G401.6 (cell line): ENCODE data around the gene SLC30A4.

Experiments
- FAIRE-seq: peaks from 2 replicates; lab custom pipeline; 2012; peaks lifted over from hg19 to GRCh38; lab: Jason Lieb, UNC

Gene SLC30A4

DNA sequence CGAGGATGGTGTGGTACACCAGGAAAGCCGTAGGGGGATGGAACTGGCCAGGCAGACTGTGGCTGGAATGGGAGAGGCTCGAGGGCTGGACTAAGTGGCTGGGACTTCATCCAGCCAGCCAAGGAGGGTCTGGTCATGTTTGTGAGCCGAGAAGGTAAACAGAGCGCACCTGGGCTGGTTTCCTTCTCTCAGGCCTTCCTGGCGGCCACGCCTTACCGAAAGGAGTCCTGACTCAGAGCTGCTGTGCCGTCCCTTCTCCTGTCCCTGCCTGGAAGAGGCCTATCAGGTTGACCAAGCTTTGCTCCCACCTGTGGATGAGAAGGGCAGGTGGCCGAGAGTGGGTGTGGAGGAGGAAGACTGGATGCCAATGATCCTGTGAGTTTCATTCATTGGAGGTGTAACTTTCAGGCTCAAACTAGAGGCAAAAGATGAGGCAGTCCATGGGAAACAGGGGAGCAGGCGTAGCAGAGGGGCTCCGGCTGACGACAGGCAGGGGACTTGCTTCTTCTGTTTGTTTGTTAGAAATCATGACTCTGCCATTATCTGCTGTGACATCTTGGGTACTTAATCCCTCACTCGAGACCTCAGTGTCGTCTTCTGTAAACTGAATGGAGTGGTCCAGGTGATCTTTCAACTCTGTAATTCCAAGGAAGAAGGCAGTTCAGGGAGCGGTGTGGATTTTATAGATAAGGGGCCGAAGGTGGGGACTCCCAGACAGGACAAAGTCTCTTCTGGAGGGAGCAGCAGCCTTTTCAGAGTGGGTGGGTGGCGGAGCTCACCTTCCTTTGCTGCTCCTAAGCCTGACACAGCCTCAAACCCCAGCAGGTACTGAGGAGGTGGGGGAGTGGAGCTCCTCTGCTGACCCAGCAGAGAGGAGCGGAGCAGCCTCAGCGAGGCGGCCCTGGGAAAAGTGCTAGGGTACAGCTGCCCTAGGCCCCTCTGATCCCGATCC is 72.4 kb downstream of the SLC30A4 start:
- no peak for FAIRE-seq

DNA sequence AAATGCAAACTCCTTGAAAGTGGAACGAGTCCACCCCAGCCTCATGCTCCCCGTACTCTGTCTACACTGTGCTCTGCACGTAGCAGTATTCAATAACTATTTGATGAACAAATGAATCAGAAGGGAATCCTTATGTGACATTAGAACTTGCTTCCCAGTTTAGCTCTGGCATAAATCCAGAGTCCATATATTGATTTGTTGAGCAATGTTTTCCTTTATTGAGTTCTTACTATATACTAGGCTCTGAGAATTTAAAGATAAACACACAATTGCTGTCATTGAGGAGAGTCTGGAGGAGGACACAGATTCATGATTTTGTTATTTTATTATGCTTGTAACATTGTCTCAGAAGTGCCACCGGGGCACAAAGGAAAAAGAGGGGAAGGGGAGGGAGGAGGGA is 73.2 kb downstream of the SLC30A4 start:
- FAIRE-seq, result no peak

DNA sequence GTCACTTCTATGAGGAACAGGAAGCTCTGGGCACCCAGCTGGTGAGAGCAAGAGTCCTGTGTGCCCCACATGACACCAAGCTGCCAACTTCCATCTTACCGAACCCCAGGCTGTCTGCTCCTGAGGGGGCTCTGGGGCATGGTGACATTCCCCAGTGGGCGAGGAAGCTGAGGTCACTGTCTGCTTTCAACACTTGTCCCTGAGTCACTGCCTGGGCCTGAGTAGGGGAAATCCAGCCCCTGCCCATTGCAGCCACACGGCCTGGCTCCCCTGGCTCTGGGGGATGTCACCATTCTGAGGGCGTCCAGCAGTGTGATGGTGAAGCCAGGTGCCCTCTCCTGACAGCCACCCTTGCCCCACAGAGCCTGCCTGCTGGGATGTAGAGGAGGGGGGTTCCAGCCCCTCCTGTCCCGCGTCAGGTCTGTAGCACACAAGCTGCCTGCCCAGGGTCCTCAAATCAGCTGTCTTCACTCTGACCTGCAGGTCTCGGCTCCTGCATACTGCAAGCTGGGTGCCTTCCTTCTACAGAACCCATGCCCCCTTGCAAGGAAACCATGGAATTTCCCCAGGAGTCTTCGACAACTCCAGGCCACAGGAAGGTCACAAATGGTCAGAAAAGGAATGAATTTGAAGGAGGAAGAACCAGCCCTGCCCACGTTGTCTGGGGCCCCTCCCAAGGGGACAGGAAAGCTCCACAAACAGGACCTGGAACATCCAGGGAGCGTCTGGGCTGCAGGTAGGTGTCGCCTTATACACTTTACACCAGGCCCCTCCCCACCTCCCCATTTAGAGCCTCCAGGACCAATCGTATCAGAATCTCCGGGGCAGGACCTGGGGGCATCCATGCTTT is 74.3 kb downstream of the SLC30A4 start:
- no peak for FAIRE-seq

DNA sequence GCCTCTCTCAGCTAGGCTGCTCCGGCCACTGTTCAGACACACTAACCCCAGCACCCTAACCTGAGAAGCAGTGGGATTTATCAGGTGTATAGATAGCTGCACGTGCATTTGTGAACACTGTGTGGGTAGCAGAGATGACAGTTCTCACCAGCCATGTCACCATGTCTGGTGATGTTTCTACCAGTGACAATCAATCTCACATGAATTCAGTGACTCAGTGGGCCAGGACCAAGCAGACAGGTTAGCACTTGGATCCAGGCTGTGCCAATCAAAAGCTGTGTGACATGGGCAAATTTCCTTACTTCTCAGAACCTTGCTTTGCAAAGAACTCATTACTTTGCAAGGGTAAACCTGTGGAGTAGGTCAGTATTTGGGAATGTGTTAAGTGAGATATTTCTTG is 78.9 kb downstream of the SLC30A4 start:
- no peak for FAIRE-seq

DNA sequence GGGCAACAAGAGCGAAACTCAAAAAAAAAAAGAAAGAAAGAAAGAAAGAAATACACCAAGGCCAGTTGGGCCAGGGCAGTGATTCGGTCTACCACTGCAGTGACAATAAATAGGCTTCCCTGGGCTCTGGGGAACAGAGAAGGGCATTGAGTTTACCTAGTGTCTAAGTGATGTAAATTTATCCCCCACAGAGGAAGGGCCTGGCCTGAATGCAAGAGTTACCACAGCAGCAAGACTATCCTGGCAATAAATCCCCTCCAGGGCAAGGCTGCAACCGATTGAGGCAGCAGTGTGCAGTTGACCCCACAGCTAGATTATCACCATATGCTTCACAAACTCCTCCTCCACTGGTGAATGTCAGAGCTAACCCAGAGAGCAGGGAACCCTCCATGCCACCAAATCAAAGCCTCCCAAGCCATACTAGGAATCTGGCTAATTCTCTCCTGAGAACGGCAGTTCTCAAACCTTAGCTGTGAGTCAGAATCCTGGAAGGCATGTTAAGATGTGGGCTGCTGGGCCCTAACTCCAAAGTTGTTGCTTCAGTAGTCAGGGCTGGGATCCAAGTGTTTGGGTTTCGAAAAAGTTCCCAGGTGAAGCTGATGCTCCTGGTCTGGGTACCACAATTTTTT is 79.9 kb downstream of the SLC30A4 start:
- no peak for FAIRE-seq

DNA sequence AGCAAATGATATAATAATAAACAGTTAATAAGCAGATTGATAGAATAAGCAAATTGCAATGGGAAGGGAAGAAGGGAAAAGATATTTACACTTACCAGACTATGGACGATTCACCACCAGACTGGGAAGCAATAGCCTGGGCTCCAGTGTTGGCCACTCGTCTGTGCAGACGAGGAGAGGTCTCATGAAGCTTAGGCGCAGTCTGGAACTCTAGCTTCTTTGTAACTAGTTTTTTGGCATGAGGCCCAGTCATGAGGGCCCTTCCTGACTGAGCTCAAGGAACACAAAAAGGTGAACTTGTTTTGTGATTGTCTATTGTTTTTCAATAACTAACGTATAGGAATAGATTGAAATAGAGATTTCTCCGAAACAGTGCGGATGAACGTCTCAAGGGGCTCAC is 80.9 kb downstream of the SLC30A4 start:
- no peak for FAIRE-seq

DNA sequence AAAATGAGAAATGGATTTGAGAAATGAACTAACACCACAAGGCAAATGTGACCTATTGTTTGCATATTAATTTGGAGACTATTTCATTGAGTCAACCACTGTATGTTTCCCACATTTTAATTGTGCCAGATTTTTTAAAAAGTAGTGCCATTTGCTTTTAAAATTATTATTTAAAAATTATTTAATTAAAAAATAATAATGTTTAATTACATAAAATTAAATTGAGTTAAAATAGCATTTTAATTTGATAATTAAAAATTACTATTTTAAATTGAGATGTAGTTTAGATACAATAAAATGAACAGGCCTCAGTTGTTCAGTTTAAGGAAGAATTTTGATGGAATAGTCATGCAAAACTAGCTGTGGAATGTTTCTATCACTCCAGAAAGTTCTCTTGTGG is 81.5 kb downstream of the SLC30A4 start:
- peak; percentile 84 for FAIRE-seq

DNA sequence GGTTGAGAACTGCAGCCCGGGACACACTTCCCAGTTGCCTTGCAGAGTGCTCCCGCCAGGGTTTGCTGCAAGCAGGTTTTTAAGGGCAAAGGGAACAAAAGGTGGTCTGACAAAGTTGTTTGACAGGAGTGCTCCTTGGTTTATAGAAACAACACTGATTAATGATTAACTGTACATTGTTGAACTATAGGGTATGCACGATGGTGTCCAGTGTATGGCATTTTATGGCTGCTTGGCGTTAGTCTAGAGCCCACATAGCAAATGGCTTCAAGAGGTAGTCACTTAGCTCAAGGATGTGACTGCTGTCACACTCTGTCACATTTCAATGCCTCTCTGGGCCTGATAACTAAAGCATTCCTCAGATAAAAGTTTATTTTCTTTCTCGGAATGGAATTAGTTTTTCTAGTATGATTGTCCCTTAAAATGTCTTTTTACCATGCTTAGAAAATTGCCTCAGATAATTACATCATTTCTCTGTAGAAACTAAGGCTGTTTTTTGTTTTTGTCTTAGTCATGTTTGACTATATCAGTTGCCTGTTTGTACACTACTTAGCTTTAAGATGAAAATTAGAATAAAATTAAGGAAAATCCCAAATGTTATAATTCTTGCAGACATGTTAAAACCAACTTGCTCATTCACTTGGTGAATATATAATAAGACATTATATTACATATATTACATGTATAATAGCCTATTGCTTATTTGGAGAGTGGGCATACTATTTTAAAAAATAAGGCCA is 82.9 kb downstream of the SLC30A4 start:
- no peak for FAIRE-seq

DNA sequence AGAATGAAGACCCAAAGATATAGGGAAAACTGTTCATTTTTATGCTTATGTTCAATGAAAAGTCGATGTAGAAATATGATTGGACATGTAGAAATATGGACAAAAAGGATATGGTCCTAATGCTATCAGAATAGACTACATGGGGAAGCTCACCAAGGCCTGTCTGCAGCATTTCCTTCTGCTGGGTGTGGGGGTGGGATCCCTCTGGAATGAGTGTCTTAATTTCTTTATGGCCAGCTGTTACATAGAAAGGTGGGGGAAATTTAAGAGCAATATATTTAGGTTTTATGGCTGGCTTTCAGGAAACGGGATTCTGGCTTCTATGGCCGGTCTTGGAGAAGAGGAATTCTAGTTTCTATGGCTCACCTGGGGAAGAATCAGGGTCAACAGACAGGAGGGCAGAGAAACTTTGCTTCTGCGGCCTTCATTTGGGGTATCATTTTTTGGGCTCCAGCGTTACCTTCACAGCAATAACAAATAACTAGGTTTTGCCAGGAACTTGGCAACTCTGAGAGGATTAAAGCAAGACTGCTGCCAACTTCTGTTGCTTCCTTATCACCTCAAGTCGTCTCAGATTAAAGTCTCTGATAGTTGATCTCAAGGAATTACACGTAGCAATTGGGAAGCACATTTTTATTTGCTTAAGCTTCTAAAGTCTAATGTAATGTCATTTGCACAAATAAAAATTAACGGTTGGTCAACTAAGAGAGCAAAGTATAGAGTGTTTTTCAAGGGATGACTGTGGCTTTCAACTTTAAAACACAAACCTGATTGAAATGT is 87.2 kb downstream of the SLC30A4 start:
- FAIRE-seq, result no peak

DNA sequence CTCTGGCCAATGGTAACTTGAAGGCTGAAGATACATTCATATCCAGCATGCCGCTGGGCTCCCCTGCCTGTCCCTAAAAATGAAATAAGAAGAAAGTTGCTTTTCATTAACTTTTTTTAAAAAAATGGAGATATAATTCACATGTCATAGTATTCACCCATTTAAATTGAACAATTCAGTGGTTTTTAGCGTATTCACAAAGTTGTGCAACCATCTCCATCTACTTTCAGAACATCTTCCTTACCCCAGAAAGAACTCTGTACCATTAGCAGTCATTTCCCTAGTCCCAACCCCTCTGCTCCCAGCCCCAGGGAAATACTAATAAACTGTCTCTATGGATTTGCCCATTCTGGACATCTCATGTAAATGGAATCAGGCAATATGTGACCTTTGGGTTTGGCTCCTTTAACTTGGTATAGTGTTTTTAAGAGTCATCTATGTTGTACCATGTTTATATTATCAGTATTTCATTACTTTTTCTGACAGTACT is 88.4 kb downstream of the SLC30A4 start:
- no peak for FAIRE-seq

DNA sequence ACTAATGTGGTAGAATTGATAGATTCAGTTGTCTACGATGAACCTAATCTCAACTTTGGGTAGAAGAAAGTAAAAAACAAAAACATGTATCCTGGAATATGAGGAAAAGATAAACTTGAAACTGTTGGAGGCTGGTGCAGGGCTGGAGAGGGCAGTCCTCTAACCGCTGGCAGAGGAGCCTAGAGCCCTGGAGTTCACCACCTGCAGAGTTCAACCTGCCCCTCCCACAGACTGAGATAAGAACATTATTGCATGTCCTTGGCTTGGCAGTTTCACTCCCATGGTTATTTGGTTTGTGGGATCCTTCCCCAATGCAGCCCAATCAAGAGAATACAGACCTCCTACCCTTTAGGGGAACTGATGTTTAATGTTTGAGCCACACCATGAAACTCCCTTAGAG is 91.0 kb downstream of the SLC30A4 start:
- no peak for FAIRE-seq

DNA sequence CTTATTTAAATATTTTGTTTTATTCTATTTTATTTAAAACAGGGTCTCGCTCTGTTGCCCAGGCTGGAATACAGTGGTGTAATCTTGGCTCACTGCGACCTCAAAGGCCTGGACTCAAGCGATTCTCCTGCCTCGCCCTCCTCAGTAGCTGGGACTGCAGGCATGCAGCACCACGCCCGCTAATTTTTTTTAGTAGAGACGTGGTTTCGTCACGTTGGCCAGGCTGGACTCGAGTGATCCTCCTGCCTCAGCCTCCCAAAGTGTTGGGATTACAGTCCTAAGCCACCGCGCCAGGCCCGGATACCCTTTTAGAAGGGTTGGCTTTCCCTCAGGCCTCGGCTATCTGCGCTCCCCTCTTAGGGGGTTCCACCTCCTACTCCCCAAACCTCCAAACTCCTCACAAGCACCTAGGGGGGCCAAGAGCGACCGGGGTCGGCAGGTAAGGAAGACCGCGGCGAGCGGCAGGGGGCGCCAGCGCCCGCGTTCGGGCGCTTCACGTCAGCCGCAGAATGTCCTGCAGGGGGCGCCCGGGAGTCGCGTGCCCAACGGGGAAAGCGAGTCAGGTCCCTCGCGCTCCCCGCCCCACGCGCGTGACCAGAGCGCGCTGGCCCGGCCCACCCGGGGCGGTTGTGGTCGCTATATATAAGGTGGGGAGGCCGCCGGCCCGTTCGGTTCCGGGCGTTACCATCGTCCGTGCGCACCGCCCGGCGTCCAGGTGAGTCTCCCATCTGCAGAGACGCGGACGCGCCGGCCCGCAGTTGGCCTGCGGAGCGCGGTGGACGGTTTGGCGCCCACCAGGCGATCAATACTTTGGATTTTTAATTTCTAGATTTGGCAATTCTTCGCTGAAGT is 92.4 kb downstream of the SLC30A4 start:
- no peak for FAIRE-seq
